Parathyroid adenoma (tissue), 2 donors: ENCODE data around the gene COL6A3.

Experiments used
- H2AFZ ChIP-seq: fragments of 300-600 bp; sonication (generic); one replicate; pipeline ENCODE4 v1.7.0; 2017; ENCODE audit warnings: antibody characterized with exemption, mild to moderate bottlenecking
- H3K27ac ChIP-seq: fragments of 300-600 bp; sonication (generic); one replicate; pipeline ENCODE4 v1.7.0; 2017
- H3K27me3 ChIP-seq: fragments of 300-600 bp; sonication (generic); one replicate; pipeline ENCODE4 v1.7.0; 2017; ENCODE audit warnings: low read length; ENCODE audit not compliant: control insufficient read depth, insufficient read depth
- H3K36me3 ChIP-seq: fragments of 300-600 bp; sonication (generic); one replicate; pipeline ENCODE4 v1.7.0; 2017; ENCODE audit warnings: low read length; ENCODE audit not compliant: control insufficient read depth, insufficient read depth
- H3K4me1 ChIP-seq: fragments of 300-600 bp; sonication (generic); one replicate; pipeline ENCODE4 v1.7.0; 2017; ENCODE audit warnings: control low read depth
- H3K4me2 ChIP-seq: fragments of 300-600 bp; sonication (generic); one replicate; pipeline ENCODE4 v1.7.0; 2017; ENCODE audit warnings: low read length
- H3K4me3 ChIP-seq: fragments of 300-600 bp; sonication (generic); one replicate; pipeline ENCODE4 v1.7.0; 2017; ENCODE audit warnings: low read depth, low read length
- H3K79me2 ChIP-seq: fragments of 300-600 bp; sonication (generic); one replicate; pipeline ENCODE4 v1.7.0; 2017; ENCODE audit warnings: control low read depth
- H3K9ac ChIP-seq: fragments of 300-600 bp; sonication (generic); one replicate; pipeline ENCODE4 v1.7.0; 2017; ENCODE audit warnings: mild to moderate bottlenecking
- H3K9me3 ChIP-seq: fragments of 300-600 bp; sonication (generic); one replicate; pipeline ENCODE4 v1.7.0; 2017; ENCODE audit warnings: low read length; ENCODE audit not compliant: control insufficient read depth
- CTCF ChIP-seq: fragments of 300-600 bp; sonication (generic); IDR thresholded peaks from one replicate; pipeline ENCODE4 v1.7.0; 2017; ENCODE audit warnings: antibody characterized with exemption, mild to moderate bottlenecking
- donor health status: primary hyperparathyroidism.

COL6A3 gene

GRCh38 chr2:237437566-237437965 lies 23.6 kb upstream of the COL6A3 start:
- TF ChIP-seq CTCF = no peak
- Histone ChIP-seq H3K79me2 (no peaks in the 10 kb centered on the region), H3K4me3 (no peak overlapping the region), H3K4me1 (no peaks in the 10 kb centered on the region), H2AFZ (no peak overlapping the region), H3K27me3 (no peaks in the 10 kb centered on the region), H3K9me3 (no peaks in the 10 kb centered on the region), H3K27ac (no peak overlapping the region), H3K36me3 (no peaks in the 10 kb centered on the region), H3K4me2 (no peak overlapping the region), H3K9ac (no peak overlapping the region)

GRCh38 chr2:237435844-237436587 lies 22.1 kb upstream of the COL6A3 start:
- Histone ChIP-seq H3K4me1 (no peaks in the 10 kb centered on the region), H3K4me2 (no peak overlapping the region), H3K9ac (no peak overlapping the region), H3K4me3 (no peak overlapping the region), H2AFZ (no peak overlapping the region), H3K36me3 (no peaks in the 10 kb centered on the region), H3K27ac (no peak overlapping the region), H3K27me3 (no peaks in the 10 kb centered on the region), H3K9me3 (no peaks in the 10 kb centered on the region), H3K79me2 (no peaks in the 10 kb centered on the region)
- no peak for TF ChIP-seq CTCF

- H3K9me3 ChIP-seq = no peaks in the 10 kb centered on the region
- H3K36me3 ChIP-seq = no peaks in the 10 kb centered on the region
- H3K4me2 ChIP-seq = no peak overlapping the region
- H3K27ac ChIP-seq = no peak overlapping the region
- no peak overlapping the region for H3K4me3 ChIP-seq
- no peak overlapping the region for H2AFZ ChIP-seq
- TF ChIP-seq CTCF = no peak
- no peak overlapping the region for H3K9ac ChIP-seq
- no peaks in the 10 kb centered on the region for H3K79me2 ChIP-seq
- H3K27me3 ChIP-seq = no peaks in the 10 kb centered on the region
- H3K4me1 ChIP-seq = no peaks in the 10 kb centered on the region
These were observed 20.9 kb upstream of the COL6A3 start for GRCh38 chr2:237434866-237435311.

GRCh38 chr2:237433920-237434676 lies 20.1 kb upstream of the COL6A3 start:
- no peak overlapping the region for H3K4me2 ChIP-seq
- no peak overlapping the region for H2AFZ ChIP-seq
- H3K27me3 ChIP-seq = no peaks in the 10 kb centered on the region
- no peak overlapping the region for H3K27ac ChIP-seq
- H3K36me3 ChIP-seq = no peaks in the 10 kb centered on the region
- no peak for TF ChIP-seq CTCF
- H3K9me3 ChIP-seq = no peaks in the 10 kb centered on the region
- H3K9ac ChIP-seq = no peak overlapping the region
- no peaks in the 10 kb centered on the region for H3K79me2 ChIP-seq
- no peak overlapping the region for H3K4me3 ChIP-seq
- H3K4me1 ChIP-seq = no peaks in the 10 kb centered on the region
